ENCODE data around the gene TTC1.
"Not testable (repeated sequence)": the region's sequence is repeated elsewhere in the genome, so short reads cannot be mapped to it uniquely, and the experiment has no call there.

DNA sequence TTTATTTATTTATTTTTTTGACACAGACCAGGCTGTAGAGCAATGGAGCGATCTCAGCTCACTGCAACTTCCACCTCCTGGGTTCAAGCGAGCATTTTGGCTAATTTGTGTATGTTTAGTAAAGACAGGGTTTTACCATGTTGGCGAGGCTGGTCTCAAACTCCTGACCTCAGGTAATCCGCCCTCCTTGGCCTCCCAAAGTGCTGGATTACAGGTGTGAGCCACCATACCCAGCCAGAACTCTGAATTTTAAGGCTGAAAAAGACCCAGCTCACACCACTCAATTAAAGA lies 43.2 kb upstream of the TTC1 start:
- TF ChIP-seq, protein P1, sequence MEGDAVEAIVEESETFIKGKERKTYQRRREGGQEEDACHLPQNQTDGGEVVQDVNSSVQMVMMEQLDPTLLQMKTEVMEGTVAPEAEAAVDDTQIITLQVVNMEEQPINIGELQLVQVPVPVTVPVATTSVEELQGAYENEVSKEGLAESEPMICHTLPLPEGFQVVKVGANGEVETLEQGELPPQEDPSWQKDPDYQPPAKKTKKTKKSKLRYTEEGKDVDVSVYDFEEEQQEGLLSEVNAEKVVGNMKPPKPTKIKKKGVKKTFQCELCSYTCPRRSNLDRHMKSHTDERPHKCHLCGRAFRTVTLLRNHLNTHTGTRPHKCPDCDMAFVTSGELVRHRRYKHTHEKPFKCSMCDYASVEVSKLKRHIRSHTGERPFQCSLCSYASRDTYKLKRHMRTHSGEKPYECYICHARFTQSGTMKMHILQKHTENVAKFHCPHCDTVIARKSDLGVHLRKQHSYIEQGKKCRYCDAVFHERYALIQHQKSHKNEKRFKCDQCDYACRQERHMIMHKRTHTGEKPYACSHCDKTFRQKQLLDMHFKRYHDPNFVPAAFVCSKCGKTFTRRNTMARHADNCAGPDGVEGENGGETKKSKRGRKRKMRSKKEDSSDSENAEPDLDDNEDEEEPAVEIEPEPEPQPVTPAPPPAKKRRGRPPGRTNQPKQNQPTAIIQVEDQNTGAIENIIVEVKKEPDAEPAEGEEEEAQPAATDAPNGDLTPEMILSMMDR (IDR thresholded peaks at IDR 0.05) = not testable (repeated sequence)
- TF ChIP-seq, protein P2, sequence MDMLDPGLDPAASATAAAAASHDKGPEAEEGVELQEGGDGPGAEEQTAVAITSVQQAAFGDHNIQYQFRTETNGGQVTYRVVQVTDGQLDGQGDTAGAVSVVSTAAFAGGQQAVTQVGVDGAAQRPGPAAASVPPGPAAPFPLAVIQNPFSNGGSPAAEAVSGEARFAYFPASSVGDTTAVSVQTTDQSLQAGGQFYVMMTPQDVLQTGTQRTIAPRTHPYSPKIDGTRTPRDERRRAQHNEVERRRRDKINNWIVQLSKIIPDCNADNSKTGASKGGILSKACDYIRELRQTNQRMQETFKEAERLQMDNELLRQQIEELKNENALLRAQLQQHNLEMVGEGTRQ (IDR thresholded peaks at IDR 0.05; ENCODE audit: borderline replicate concordance, low read depth, low read length) = not testable (repeated sequence)
- TF ChIP-seq ELF1 (IDR thresholded peaks at IDR 0.05); GABPA (IDR thresholded peaks at IDR 0.05; ENCODE audit: low read depth); TEAD4 (IDR thresholded peaks at IDR 0.05; ENCODE audit: borderline replicate concordance, insufficient read depth): not testable (repeated sequence)
- TF ChIP-seq, protein P3, sequence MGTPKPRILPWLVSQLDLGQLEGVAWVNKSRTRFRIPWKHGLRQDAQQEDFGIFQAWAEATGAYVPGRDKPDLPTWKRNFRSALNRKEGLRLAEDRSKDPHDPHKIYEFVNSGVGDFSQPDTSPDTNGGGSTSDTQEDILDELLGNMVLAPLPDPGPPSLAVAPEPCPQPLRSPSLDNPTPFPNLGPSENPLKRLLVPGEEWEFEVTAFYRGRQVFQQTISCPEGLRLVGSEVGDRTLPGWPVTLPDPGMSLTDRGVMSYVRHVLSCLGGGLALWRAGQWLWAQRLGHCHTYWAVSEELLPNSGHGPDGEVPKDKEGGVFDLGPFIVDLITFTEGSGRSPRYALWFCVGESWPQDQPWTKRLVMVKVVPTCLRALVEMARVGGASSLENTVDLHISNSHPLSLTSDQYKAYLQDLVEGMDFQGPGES (IDR thresholded peaks at IDR 0.05; ENCODE audit: low read depth, low read length) = not testable (repeated sequence)

Data from SK-N-SH (cell line).